Liver (tissue), 3 donors: ENCODE measurements around the gene GATM.

Source experiments
- CTCF ChIP-seq: fragments of 150-350 bp; IDR thresholded peaks from 2 replicates; pipeline ENCODE4 v1.5.1; 2017; ENCODE audit warnings: improper control_type of control experiment, low read depth, low read length; ENCODE audit not compliant: missing input control
- JUND ChIP-seq, 2 donors: IDR thresholded peaks; 2 replicates each; pipeline ENCODE4 v1.6.1; 2016; ENCODE audit warnings: antibody characterized with exemption in 2 of 2
- RAD21 ChIP-seq, 2 donors: IDR thresholded peaks; 2 replicates each; pipeline ENCODE4 v1.6.1; 2016; ENCODE audit warnings: antibody characterized with exemption in 2 of 2, mild to moderate bottlenecking in 2 of 2
- SP1 ChIP-seq: IDR thresholded peaks from 2 replicates; pipeline ENCODE4 v1.6.1; 2018; ENCODE audit warnings: antibody characterized with exemption, mild to moderate bottlenecking
- TAF1 ChIP-seq: conservative IDR thresholded peaks from 2 replicates; pipeline ENCODE4 v1.6.1; 2016; ENCODE audit warnings: antibody characterized with exemption, mild to moderate bottlenecking
- YY1 ChIP-seq: IDR thresholded peaks from 2 replicates; pipeline ENCODE4 v1.6.1; 2016; ENCODE audit warnings: antibody characterized with exemption, mild to moderate bottlenecking
- TF ChIP-seq, protein P1 (sequence below): IDR thresholded peaks from 2 replicates; pipeline ENCODE4 v1.6.1; 2016; ENCODE audit warnings: antibody characterized with exemption, mild to moderate bottlenecking
- TF ChIP-seq, protein P2 (sequence below): IDR thresholded peaks from 2 replicates; pipeline ENCODE4 v1.6.1; 2016; ENCODE audit warnings: antibody characterized with exemption
- donor health status: healthy.
- donor health status: healthy.

DNA sequence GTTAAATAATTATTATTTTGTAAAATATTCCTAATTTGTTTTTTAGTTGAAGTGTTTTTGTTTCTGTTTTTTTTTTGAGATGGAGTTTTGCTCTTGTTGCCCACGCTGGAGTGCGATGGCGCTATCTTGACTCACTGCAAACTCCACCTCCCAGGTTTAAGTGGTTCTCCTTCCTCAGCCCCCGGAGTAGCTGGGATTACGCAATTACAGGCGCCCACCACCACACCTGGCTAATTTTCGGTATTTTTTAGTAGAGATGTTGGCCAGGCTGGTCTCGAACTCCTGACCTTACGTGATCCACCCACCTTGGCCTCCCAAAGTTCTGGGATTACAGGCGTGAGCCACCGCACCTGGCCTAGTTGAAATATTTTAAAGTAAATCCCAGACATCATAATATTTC, 48.7 kb upstream of the GATM start:
- no peak for TF ChIP-seq JUND (IDR thresholded peaks at IDR 0.05)
- no peak for TF ChIP-seq CTCF
- TF ChIP-seq, protein P1, sequence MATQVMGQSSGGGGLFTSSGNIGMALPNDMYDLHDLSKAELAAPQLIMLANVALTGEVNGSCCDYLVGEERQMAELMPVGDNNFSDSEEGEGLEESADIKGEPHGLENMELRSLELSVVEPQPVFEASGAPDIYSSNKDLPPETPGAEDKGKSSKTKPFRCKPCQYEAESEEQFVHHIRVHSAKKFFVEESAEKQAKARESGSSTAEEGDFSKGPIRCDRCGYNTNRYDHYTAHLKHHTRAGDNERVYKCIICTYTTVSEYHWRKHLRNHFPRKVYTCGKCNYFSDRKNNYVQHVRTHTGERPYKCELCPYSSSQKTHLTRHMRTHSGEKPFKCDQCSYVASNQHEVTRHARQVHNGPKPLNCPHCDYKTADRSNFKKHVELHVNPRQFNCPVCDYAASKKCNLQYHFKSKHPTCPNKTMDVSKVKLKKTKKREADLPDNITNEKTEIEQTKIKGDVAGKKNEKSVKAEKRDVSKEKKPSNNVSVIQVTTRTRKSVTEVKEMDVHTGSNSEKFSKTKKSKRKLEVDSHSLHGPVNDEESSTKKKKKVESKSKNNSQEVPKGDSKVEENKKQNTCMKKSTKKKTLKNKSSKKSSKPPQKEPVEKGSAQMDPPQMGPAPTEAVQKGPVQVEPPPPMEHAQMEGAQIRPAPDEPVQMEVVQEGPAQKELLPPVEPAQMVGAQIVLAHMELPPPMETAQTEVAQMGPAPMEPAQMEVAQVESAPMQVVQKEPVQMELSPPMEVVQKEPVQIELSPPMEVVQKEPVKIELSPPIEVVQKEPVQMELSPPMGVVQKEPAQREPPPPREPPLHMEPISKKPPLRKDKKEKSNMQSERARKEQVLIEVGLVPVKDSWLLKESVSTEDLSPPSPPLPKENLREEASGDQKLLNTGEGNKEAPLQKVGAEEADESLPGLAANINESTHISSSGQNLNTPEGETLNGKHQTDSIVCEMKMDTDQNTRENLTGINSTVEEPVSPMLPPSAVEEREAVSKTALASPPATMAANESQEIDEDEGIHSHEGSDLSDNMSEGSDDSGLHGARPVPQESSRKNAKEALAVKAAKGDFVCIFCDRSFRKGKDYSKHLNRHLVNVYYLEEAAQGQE, result no peak
- TF ChIP-seq, protein P2, sequence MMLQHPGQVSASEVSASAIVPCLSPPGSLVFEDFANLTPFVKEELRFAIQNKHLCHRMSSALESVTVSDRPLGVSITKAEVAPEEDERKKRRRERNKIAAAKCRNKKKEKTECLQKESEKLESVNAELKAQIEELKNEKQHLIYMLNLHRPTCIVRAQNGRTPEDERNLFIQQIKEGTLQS, result no peak
- no peak for TF ChIP-seq YY1
- TF ChIP-seq SP1, result no peak
- TF ChIP-seq TAF1, result no peak
- TF ChIP-seq RAD21 (IDR thresholded peaks at IDR 0.05), result no peak
